Karpas-422 (cell line): ENCODE measurements around the gene TTR. TPM values are rescaled to one million over a fixed set of nuclear protein-coding genes. Genes with fewer than 3 reads are reported as not detected.

Experiments
- DNase-seq: peaks from one replicate; pipeline ENCODE4 v3.0.0-alpha.2; 2015
- H2AFZ ChIP-seq: fragments of 200-600 bp; sonication (generic); 2 replicates; pipeline ENCODE4 v1.6.1; 2014; ENCODE audit warnings: antibody characterized with exemption, low read length, mixed read lengths
- H3K27ac ChIP-seq: fragments of 200-600 bp; sonication (generic); 2 replicates; pipeline ENCODE4 v1.5.1; 2014; ENCODE audit warnings: mild to moderate bottlenecking, low read length, moderate library complexity
- H3K27me3 ChIP-seq: fragments of 200-600 bp; sonication (generic); 2 replicates; pipeline ENCODE4 v1.6.1; 2014; ENCODE audit warnings: low read length, mixed read lengths
- H3K36me3 ChIP-seq: fragments of 200-600 bp; sonication (generic); 2 replicates; pipeline ENCODE4 v1.6.1; 2014; ENCODE audit warnings: low read length, mixed read lengths; ENCODE audit not compliant: insufficient read depth
- H3K4me1 ChIP-seq: fragments of 200-600 bp; sonication (generic); 2 replicates; pipeline ENCODE4 v1.6.1; 2014; ENCODE audit warnings: mild to moderate bottlenecking, low read length, mixed read lengths
- H3K4me2 ChIP-seq: fragments of 200-600 bp; sonication (generic); 2 replicates; pipeline ENCODE4 v1.6.1; 2014; ENCODE audit warnings: low read length, low read depth, mild to moderate bottlenecking; ENCODE audit not compliant: poor library complexity, severe bottlenecking
- H3K4me3 ChIP-seq: fragments of 200-600 bp; sonication (generic); 2 replicates; pipeline ENCODE4 v1.5.1; 2014; ENCODE audit warnings: mild to moderate bottlenecking, antibody characterized with exemption, low read length, mixed read lengths
- H3K79me2 ChIP-seq: fragments of 200-600 bp; sonication (generic); 2 replicates; pipeline ENCODE4 v1.6.1; 2014; ENCODE audit warnings: mild to moderate bottlenecking, low read length, mixed read lengths
- H3K9ac ChIP-seq: fragments of 200-600 bp; sonication (generic); 2 replicates; pipeline ENCODE4 v1.6.0; 2014; ENCODE audit warnings: low read length
- H3K9me2 ChIP-seq: fragments of 200-600 bp; sonication (generic), shearing (Covaris generic); replicated peaks from 2 replicates; pipeline ENCODE4 v1.6.0; 2014; ENCODE audit warnings: mild to moderate bottlenecking, low read length, moderate library complexity; ENCODE audit not compliant: insufficient read depth
- H3K9me3 ChIP-seq: fragments of 300-700, 200-600 bp; sonication (generic); 2 replicates; pipeline ENCODE4 v1.6.1; 2014; ENCODE audit warnings: low read length, mixed read lengths
- H4K20me1 ChIP-seq: fragments of 200-600 bp; sonication (generic); 2 replicates; pipeline ENCODE4 v1.6.1; 2014; ENCODE audit warnings: mild to moderate bottlenecking, antibody characterized with exemption, low read length, low read depth; ENCODE audit not compliant: insufficient read depth
- total RNA-seq: library from RNA; depleted of rRNA; stranded (reverse); fragments of >200 nt; shearing (Covaris generic); gene quantifications from 2 replicates; pipeline ENCODE4 v1.2.3, GENCODE V29; 2014; ENCODE audit warnings: low replicate concordance; rRNA removed

Gene TTR
- total RNA-seq, 1 experiment from 2014 or later, result not detected

GRCh38 chr18:31645411-31645810 is 53.7 kb downstream of the TTR start:
- Histone ChIP-seq H3K9me3 (no peaks in the 10 kb centered on the region), H3K9me2 (no peaks in the 10 kb centered on the region), H3K27me3 (no peaks in the 10 kb centered on the region), H3K4me3 (no peak overlapping the region), H4K20me1 (no peaks in the 10 kb centered on the region), H2AFZ (no peak overlapping the region), H3K4me1 (0 out of 2 replicates have a peak, but pooled peaks cover 3% of the 10 kb centered on the region), H3K79me2 (no peaks in the 10 kb centered on the region), H3K27ac (no peak overlapping the region), H3K4me2 (no peak overlapping the region), H3K9ac (no peak overlapping the region), H3K36me3 (no peaks in the 10 kb centered on the region)
- DNase-seq, result no peak

- DNase-seq, result no peak
Measured at GRCh38 chr18:31646332-31647126, 54.9 kb downstream of the TTR start.

DNA sequence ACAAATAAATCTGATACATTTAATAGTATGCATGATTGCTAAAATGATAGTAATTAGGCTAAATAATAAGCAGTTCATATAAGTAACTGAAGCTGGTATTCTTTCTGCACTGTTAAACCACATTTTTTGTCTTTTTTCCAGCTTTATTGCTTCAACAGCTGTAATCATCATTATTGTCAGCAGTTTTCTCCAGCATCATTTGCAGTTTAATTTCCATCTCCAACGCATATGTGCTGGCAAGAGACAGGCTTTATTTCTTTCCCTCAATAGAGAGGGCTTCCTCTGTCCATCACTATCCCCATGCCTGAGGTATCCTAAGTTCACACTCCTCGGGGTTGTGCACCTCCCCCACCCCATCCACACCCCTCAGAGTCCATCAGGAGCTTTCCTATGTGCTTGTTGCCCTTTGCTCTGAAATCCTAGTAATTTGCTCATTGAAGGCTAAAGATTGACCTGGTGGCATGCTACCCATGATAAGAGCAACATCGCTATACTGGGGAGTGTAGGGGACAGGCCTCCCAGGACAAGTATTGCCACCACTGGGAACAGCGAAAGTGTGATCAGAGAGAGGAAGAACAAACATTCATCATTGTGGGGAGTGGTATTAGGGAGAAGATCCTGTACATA is 55.6 kb downstream of the TTR start:
- Histone ChIP-seq H2AFZ (no peak overlapping the region), H3K9ac (no peak overlapping the region), H3K79me2 (no peaks in the 10 kb centered on the region), H3K9me2 (no peaks in the 10 kb centered on the region), H3K4me2 (no peak overlapping the region), H3K4me1 (0 out of 2 replicates have a peak, but pooled peaks cover 3% of the 10 kb centered on the region), H3K27me3 (no peaks in the 10 kb centered on the region), H3K36me3 (no peaks in the 10 kb centered on the region), H3K4me3 (no peak overlapping the region), H3K9me3 (no peaks in the 10 kb centered on the region), H4K20me1 (no peaks in the 10 kb centered on the region), H3K27ac (no peak overlapping the region)
- DNase-seq, result no peak

More at GRCh38 chr18:31646332-31647126, 54.9 kb downstream of the TTR start:
- Histone ChIP-seq H3K79me2 (no peaks in the 10 kb centered on the region), H2AFZ (no peak overlapping the region), H3K9ac (no peak overlapping the region), H3K9me2 (no peaks in the 10 kb centered on the region), H3K36me3 (no peaks in the 10 kb centered on the region), H3K27ac (no peak overlapping the region), H3K9me3 (no peaks in the 10 kb centered on the region), H3K4me3 (no peak overlapping the region), H3K4me2 (no peak overlapping the region), H3K27me3 (no peaks in the 10 kb centered on the region), H4K20me1 (no peaks in the 10 kb centered on the region), H3K4me1 (0 out of 2 replicates have a peak, but pooled peaks cover 3% of the 10 kb centered on the region)

Other genes with a start within 250 kb of the TTR start
- gene DSG4, start 215.1 kb upstream of the TTR start, total RNA-seq, result 4.5 and 8.3 TPM in 2 replicates
- gene DSG3, start 144.1 kb upstream of the TTR start, total RNA-seq, result not detected in 2 replicates
- gene DSG2, start 93.7 kb upstream of the TTR start, total RNA-seq, result not detected in 2 replicates
- gene B4GALT6, start 92.7 kb downstream of the TTR start, total RNA-seq, result 0.47 and 0.97 TPM in 2 replicates
- not detected in 2 replicates for gene SLC25A52, start 169.0 kb downstream of the TTR start, total RNA-seq